H9 (cell line): Measurements from ENCODE around the gene CSMD2. TPM values are rescaled to one million over a fixed set of nuclear protein-coding genes. Genes with fewer than 3 reads are reported as not detected.

Experiments
- DNase-seq: peaks from one replicate; pipeline ENCODE4 v3.0.0-alpha.2; 2017
- H2AFZ ChIP-seq: one replicate; pipeline ENCODE4 v1.6.1; 2013; ENCODE audit warnings: mild to moderate bottlenecking, low read length, control low read depth, moderate library complexity
- H2AK5ac ChIP-seq: 2 replicates; pipeline ENCODE4 v1.6.1; 2013; ENCODE audit warnings: low read length, control low read depth, mixed read lengths; ENCODE audit not compliant: insufficient read length
- H2BK120ac ChIP-seq: one replicate; pipeline ENCODE4 v1.6.1; 2013; ENCODE audit warnings: low read depth, mild to moderate bottlenecking, low read length, control low read depth, inconsistent platforms; ENCODE audit not compliant: poor library complexity, severe bottlenecking
- H2BK12ac ChIP-seq: 2 replicates; pipeline ENCODE4 v1.6.1; 2013; ENCODE audit warnings: low read length, control low read depth, mixed read lengths, low read depth; ENCODE audit not compliant: insufficient read length
- H2BK15ac ChIP-seq: 2 replicates; pipeline ENCODE4 v1.6.1; 2013; ENCODE audit warnings: low read depth, low read length, control low read depth
- H2BK20ac ChIP-seq: one replicate; pipeline ENCODE4 v1.6.1; 2013; ENCODE audit warnings: low read depth, mild to moderate bottlenecking, low read length, control low read depth, inconsistent platforms; ENCODE audit not compliant: poor library complexity, severe bottlenecking
- H2BK5ac ChIP-seq: 2 replicates; pipeline ENCODE4 v1.6.1; 2013; ENCODE audit warnings: low read length, control low read depth, mixed read lengths; ENCODE audit not compliant: insufficient read length
- H3K14ac ChIP-seq: 2 replicates; pipeline ENCODE4 v1.6.1; 2013; ENCODE audit warnings: low read length, control low read depth; ENCODE audit not compliant: insufficient read depth
- H3K18ac ChIP-seq: 2 replicates; pipeline ENCODE4 v1.6.1; 2013; ENCODE audit warnings: low read depth, mild to moderate bottlenecking, mixed read lengths, low read length, control low read depth; ENCODE audit not compliant: insufficient read length
- H3K23ac ChIP-seq: 2 replicates; pipeline ENCODE4 v1.6.1; 2013; ENCODE audit warnings: low read length, control low read depth, mixed read lengths, low read depth; ENCODE audit not compliant: insufficient read length
- H3K23me2 ChIP-seq: 2 replicates; pipeline ENCODE4 v1.6.1; 2013; ENCODE audit warnings: low read depth, mild to moderate bottlenecking, mixed read lengths, low read length, control low read depth; ENCODE audit not compliant: insufficient read length, poor library complexity, severe bottlenecking
- H3K27ac ChIP-seq: 2 replicates; pipeline ENCODE4 v1.5.1; 2013; ENCODE audit warnings: low read length, control low read depth, mixed read lengths, low read depth; ENCODE audit not compliant: insufficient read length
- H3K27me3 ChIP-seq: 2 replicates; pipeline ENCODE4 v1.6.1; 2013; ENCODE audit warnings: low read length, control low read depth, inconsistent platforms; ENCODE audit not compliant: insufficient read depth
- H3K4ac ChIP-seq: 2 replicates; pipeline ENCODE4 v1.6.1; 2013; ENCODE audit warnings: low read depth, mild to moderate bottlenecking, control low read depth, inconsistent platforms, low read length, moderate library complexity
- H3K4me1 ChIP-seq: 2 replicates; pipeline ENCODE4 v1.6.1; 2013; ENCODE audit warnings: low read length, control low read depth, inconsistent platforms; ENCODE audit not compliant: insufficient read depth
- H3K4me2 ChIP-seq: 2 replicates; pipeline ENCODE4 v1.6.1; 2013; ENCODE audit warnings: low read length, control low read depth, mixed read lengths; ENCODE audit not compliant: insufficient read length, insufficient read depth
- H3K56ac ChIP-seq: 2 replicates; pipeline ENCODE4 v1.6.1; 2013; ENCODE audit warnings: low read depth, mild to moderate bottlenecking, mixed read lengths, low read length, control low read depth; ENCODE audit not compliant: insufficient read length
- H3K79me1 ChIP-seq: 2 replicates; pipeline ENCODE4 v1.6.1; 2013; ENCODE audit warnings: low read depth, mild to moderate bottlenecking, moderate library complexity, low read length, control low read depth, inconsistent platforms; ENCODE audit not compliant: insufficient read depth, poor library complexity, severe bottlenecking
- H3K79me2 ChIP-seq: 2 replicates; pipeline ENCODE4 v1.6.1; 2013; ENCODE audit warnings: low read length, control low read depth, inconsistent platforms; ENCODE audit not compliant: insufficient read depth
- H3K9ac ChIP-seq: 2 replicates; pipeline ENCODE4 v1.6.1; 2013; ENCODE audit warnings: low read length, control low read depth, mixed read lengths; ENCODE audit not compliant: insufficient read length; ENCODE audit errors: extremely low read depth
- H3K9me3 ChIP-seq: one replicate; pipeline ENCODE4 v1.6.1; 2013; ENCODE audit warnings: low read depth, low read length, inconsistent platforms; ENCODE audit not compliant: control insufficient read depth
- H3T11ph ChIP-seq: one replicate; pipeline ENCODE4 v1.6.1; 2013; ENCODE audit warnings: mild to moderate bottlenecking, low read length, control low read depth, inconsistent platforms
- H4K20me1 ChIP-seq: one replicate; pipeline ENCODE4 v1.6.1; 2013; ENCODE audit not compliant: control insufficient read depth, insufficient read length, insufficient read depth
- H4K5ac ChIP-seq: 2 replicates; pipeline ENCODE4 v1.6.1; 2013; ENCODE audit warnings: low read depth, mild to moderate bottlenecking, mixed read lengths, low read length, control low read depth; ENCODE audit not compliant: insufficient read length
- H4K8ac ChIP-seq: replicated peaks from 2 replicates; pipeline ENCODE4 v1.6.1; 2013; ENCODE audit warnings: low read length, control low read depth, mixed read lengths, low read depth; ENCODE audit not compliant: insufficient read length
- H4K91ac ChIP-seq: 2 replicates; pipeline ENCODE4 v1.6.1; 2013; ENCODE audit warnings: low read depth, mild to moderate bottlenecking, moderate library complexity, mixed read lengths, low read length, control low read depth; ENCODE audit not compliant: insufficient read length
- H3K27ac Mint-ChIP-seq, 3 experiments: 2 replicates in 2 of 3; 3 replicates in 1 of 3; pipeline ENCODE4 v1.8.0; 2020 to 2021; ENCODE audit warnings: mixed read lengths in 3 of 3, mild to moderate bottlenecking in 1 of 3, moderate library complexity in 1 of 3
- H3K27me3 Mint-ChIP-seq: 2 replicates; pipeline ENCODE4 v1.8.0; 2021; ENCODE audit warnings: low read depth, mild to moderate bottlenecking, moderate library complexity, mixed read lengths
- H3K36me3 Mint-ChIP-seq, 3 experiments: 2 replicates in 2 of 3; 3 replicates in 1 of 3; pipeline ENCODE4 v1.8.0; 2020 to 2021; ENCODE audit warnings: low read depth in 3 of 3, mixed read lengths in 3 of 3; ENCODE audit not compliant: insufficient read depth in 1 of 3
- H3K4me1 Mint-ChIP-seq, 2 experiments: 2 replicates each; pipeline ENCODE4 v1.8.0; 2020; ENCODE audit warnings: mixed read lengths in 2 of 2
- H3K4me3 Mint-ChIP-seq, 2 experiments: 2 replicates in 1 of 2; 3 replicates in 1 of 2; pipeline ENCODE4 v1.8.0; 2020 to 2021; ENCODE audit warnings: mild to moderate bottlenecking in 2 of 2, mixed read lengths in 2 of 2, moderate library complexity in 1 of 2
- H3K9me3 Mint-ChIP-seq, 2 experiments: 2 replicates in 1 of 2; 3 replicates in 1 of 2; pipeline ENCODE4 v1.8.0; 2020; ENCODE audit warnings: mild to moderate bottlenecking in 2 of 2, mixed read lengths in 2 of 2, moderate library complexity in 1 of 2
- WGBS: extraction: QIAGEN DNeasy Blood & Tissue Kit; methylation state at CpG from one replicate; pipeline ENCODE4 v1.1.7; 2013; ENCODE audit warnings: missing lambda C conversion rate, low lambda C conversion rate, mixed read lengths; ENCODE audit not compliant: insufficient read length; ENCODE audit errors: extremely low coverage; 5-methylcytosine and 5-hydroxymethylcytosine counted together
- total RNA-seq: library from RNA; stranded (reverse); gene quantifications from 2 replicates; pipeline ENCODE4 v1.2.1, GENCODE V29; 2021
- TF ChIP-seq, protein P1 (sequence below): fragments of 200-600 bp; sonication (generic); conservative IDR thresholded peaks from 3 replicates; pipeline ENCODE4 v1.8.0; 2021; ENCODE audit warnings: antibody characterized with exemption, mild to moderate bottlenecking

CSMD2 gene
- total RNA-seq, 1 experiment from 2014 or later = 6.4 TPM

GRCh38 chr1:33849211-33849610 lies 315.8 kb downstream of the CSMD2 start:
- TF ChIP-seq, protein P1, sequence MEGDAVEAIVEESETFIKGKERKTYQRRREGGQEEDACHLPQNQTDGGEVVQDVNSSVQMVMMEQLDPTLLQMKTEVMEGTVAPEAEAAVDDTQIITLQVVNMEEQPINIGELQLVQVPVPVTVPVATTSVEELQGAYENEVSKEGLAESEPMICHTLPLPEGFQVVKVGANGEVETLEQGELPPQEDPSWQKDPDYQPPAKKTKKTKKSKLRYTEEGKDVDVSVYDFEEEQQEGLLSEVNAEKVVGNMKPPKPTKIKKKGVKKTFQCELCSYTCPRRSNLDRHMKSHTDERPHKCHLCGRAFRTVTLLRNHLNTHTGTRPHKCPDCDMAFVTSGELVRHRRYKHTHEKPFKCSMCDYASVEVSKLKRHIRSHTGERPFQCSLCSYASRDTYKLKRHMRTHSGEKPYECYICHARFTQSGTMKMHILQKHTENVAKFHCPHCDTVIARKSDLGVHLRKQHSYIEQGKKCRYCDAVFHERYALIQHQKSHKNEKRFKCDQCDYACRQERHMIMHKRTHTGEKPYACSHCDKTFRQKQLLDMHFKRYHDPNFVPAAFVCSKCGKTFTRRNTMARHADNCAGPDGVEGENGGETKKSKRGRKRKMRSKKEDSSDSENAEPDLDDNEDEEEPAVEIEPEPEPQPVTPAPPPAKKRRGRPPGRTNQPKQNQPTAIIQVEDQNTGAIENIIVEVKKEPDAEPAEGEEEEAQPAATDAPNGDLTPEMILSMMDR = no peak
- H3K14ac ChIP-seq = no peak overlapping the region
- Mint-ChIP-seq H3K4me1 (peaks cover 25 to 30% of the 10 kb centered on the region in 2 experiments), H3K27ac (no peak overlapping the region), H3K36me3 (peaks cover 0 to 2% (median 0%) of the 10 kb centered on the region in 3 experiments; a peak in 2 of 7 replicates), H3K9me3 (no peaks in the 10 kb centered on the region), H3K27me3 (no peaks in the 10 kb centered on the region; the same call in 1 of the 2 replicates), H3K4me3 (no peak overlapping the region)
- H3K27ac ChIP-seq = no peak overlapping the region
- H3K56ac ChIP-seq = no peak overlapping the region
- H2BK20ac ChIP-seq = no peak overlapping the region
- no peak overlapping the region for H4K91ac ChIP-seq
- H2BK15ac ChIP-seq = no peak overlapping the region
- WGBS = no CpG with 5 or more reads among the region's 1 CpG
- H2AFZ ChIP-seq = no peak overlapping the region
- H2BK12ac ChIP-seq = no peak overlapping the region
- H4K5ac ChIP-seq = no peak overlapping the region
- H3K4me1 ChIP-seq = peaks cover 6% of the 10 kb centered on the region; the same call in 1 of the 2 replicates
- H3K79me1 ChIP-seq = no peaks in the 10 kb centered on the region
- H2AK5ac ChIP-seq = no peak overlapping the region
- H4K8ac ChIP-seq = no peak overlapping the region
- H3K4ac ChIP-seq = no peak overlapping the region
- DNase-seq = no peak
- no peak overlapping the region for H3K23ac ChIP-seq
- H3K23me2 ChIP-seq = no peaks in the 10 kb centered on the region
- no peak overlapping the region for H2BK120ac ChIP-seq
- H3K9me3 ChIP-seq = no peaks in the 10 kb centered on the region
- H3T11ph ChIP-seq = no peak overlapping the region
- no peak overlapping the region for H3K4me2 ChIP-seq
- H4K20me1 ChIP-seq = no peaks in the 10 kb centered on the region
- no peak overlapping the region for H2BK5ac ChIP-seq
- H3K18ac ChIP-seq = no peak overlapping the region
- no peak overlapping the region for H3K9ac ChIP-seq
- no peaks in the 10 kb centered on the region for H3K27me3 ChIP-seq
- no peaks in the 10 kb centered on the region for H3K79me2 ChIP-seq
